HEK293 (cell line): Measurements from ENCODE around the gene HOXB7.

Experiments used
- CTCF ChIA-PET: fragments of 350-600 bp; formaldehyde crosslinking; extraction: SDS; loops from one replicate; lab custom pipeline; 2021; ENCODE audit warnings: antibody characterized with exemption; lab: Yijun Ruan, JAX
- POLR2A ChIA-PET: fragments of 300-600 bp; formaldehyde crosslinking; extraction: SDS; loops from one replicate; lab custom pipeline; 2020; ENCODE audit warnings: antibody characterized with exemption, inconsistent platforms; lab: Yijun Ruan, JAX
- H3K27ac ChIP-seq: fragments of 200-500 bp; sonication (Bioruptor generic); 2 replicates; pipeline ENCODE4 v1.5.1; 2014; ENCODE audit warnings: low read depth, low read length, control low read depth, inconsistent platforms; ENCODE audit errors: extremely low read depth
- H3K36me3 ChIP-seq, 2 experiments: fragments of 200-500 bp in 1 of 2; sonication (Bioruptor generic) in 1 of 2; 1 replicate in 1 of 2; 2 replicates in 1 of 2; pipeline ENCODE4 v1.5.1; 2014 to 2017; ENCODE audit warnings: inconsistent platforms in 2 of 2, low read length in 2 of 2; ENCODE audit not compliant: control insufficient read depth in 2 of 2, insufficient read depth in 1 of 2
- H3K4me1 ChIP-seq: fragments of 200-500 bp; sonication (Bioruptor generic); 2 replicates; pipeline ENCODE4 v1.5.1; 2014; ENCODE audit warnings: mild to moderate bottlenecking, low read length, inconsistent platforms; ENCODE audit not compliant: control insufficient read depth, insufficient read depth
- H3K4me3 ChIP-seq: 2 replicates; pipeline ENCODE4 v1.5.1; 2011; ENCODE audit warnings: low read depth, mild to moderate bottlenecking, control low read depth, low read length, moderate library complexity
- H3K9me3 ChIP-seq: fragments of 200-500 bp; sonication (Bioruptor generic); 2 replicates; pipeline ENCODE4 v1.5.1; 2014; ENCODE audit warnings: low read depth, low read length, inconsistent platforms; ENCODE audit not compliant: control insufficient read depth, insufficient read depth
- BCL11A ChIP-seq: fragments of 450-650 bp; formaldehyde crosslinking; IDR thresholded peaks from 2 replicates; pipeline ENCODE4 v1.5.1; 2016; ENCODE audit warnings: low read depth, missing biosample characterization, missing genetic modification characterization
- GLIS2 ChIP-seq: fragments of 450-650 bp; formaldehyde crosslinking; IDR thresholded peaks from 2 replicates; pipeline ENCODE4 v1.5.1; 2016; ENCODE audit warnings: missing biosample characterization, missing genetic modification characterization
- KLF8 ChIP-seq: fragments of 450-650 bp; formaldehyde crosslinking; IDR thresholded peaks from 2 replicates; pipeline ENCODE4 v1.5.1; 2016; ENCODE audit warnings: missing biosample characterization, missing genetic modification characterization
- OSR2 ChIP-seq: fragments of 450-650 bp; formaldehyde crosslinking; IDR thresholded peaks from 2 replicates; pipeline ENCODE4 v1.5.1; 2016; ENCODE audit warnings: missing biosample characterization, missing genetic modification characterization
- SP3 ChIP-seq: fragments of 450-650 bp; formaldehyde crosslinking; IDR thresholded peaks from 2 replicates; pipeline ENCODE4 v1.5.1; 2016; ENCODE audit warnings: missing biosample characterization, missing genetic modification characterization
- ZBTB1 ChIP-seq: fragments of 450-650 bp; formaldehyde crosslinking; IDR thresholded peaks from 2 replicates; pipeline ENCODE4 v1.5.1; 2016; ENCODE audit warnings: missing biosample characterization, missing genetic modification characterization
- ZBTB20 ChIP-seq: fragments of 450-650 bp; formaldehyde crosslinking; IDR thresholded peaks from 2 replicates; pipeline ENCODE4 v1.5.1; 2016; ENCODE audit warnings: missing biosample characterization, missing genetic modification characterization
- ZFHX2 ChIP-seq: fragments of 450-650 bp; formaldehyde crosslinking; conservative IDR thresholded peaks from 2 replicates; pipeline ENCODE4 v1.5.1; 2016; ENCODE audit warnings: missing biosample characterization, missing genetic modification characterization
- ZNF2 ChIP-seq: fragments of 450-650 bp; formaldehyde crosslinking; IDR thresholded peaks from 2 replicates; pipeline ENCODE4 v1.5.1; 2016; ENCODE audit warnings: missing biosample characterization, missing genetic modification characterization
- ZNF280D ChIP-seq: fragments of 450-650 bp; formaldehyde crosslinking; IDR thresholded peaks from 2 replicates; pipeline ENCODE4 v1.5.1; 2016; ENCODE audit warnings: missing biosample characterization, missing genetic modification characterization
- ZNF335 ChIP-seq: fragments of 450-650 bp; formaldehyde crosslinking; conservative IDR thresholded peaks from 2 replicates; pipeline ENCODE4 v1.5.1; 2016; ENCODE audit warnings: missing biosample characterization, missing genetic modification characterization
- ZNF341 ChIP-seq: fragments of 450-650 bp; formaldehyde crosslinking; IDR thresholded peaks from 2 replicates; pipeline ENCODE4; 2016; ENCODE audit warnings: low read depth, missing biosample characterization, missing genetic modification characterization
- ZNF423 ChIP-seq: fragments of 450-650 bp; formaldehyde crosslinking; IDR thresholded peaks from 2 replicates; pipeline ENCODE4 v1.5.1; 2016; ENCODE audit warnings: missing biosample characterization, missing genetic modification characterization
- ZNF548 ChIP-seq: fragments of 450-650 bp; formaldehyde crosslinking; IDR thresholded peaks from 2 replicates; pipeline ENCODE4 v1.5.1; 2016; ENCODE audit warnings: missing biosample characterization, missing genetic modification characterization
- ZXDB ChIP-seq: fragments of 450-650 bp; formaldehyde crosslinking; IDR thresholded peaks from 2 replicates; pipeline ENCODE4 v1.5.1; 2016; ENCODE audit warnings: missing biosample characterization, missing genetic modification characterization
- TF ChIP-seq, protein P1 (sequence below): fragments of 450-650 bp; formaldehyde crosslinking; IDR thresholded peaks from 2 replicates; pipeline ENCODE4 v1.5.1; 2016; ENCODE audit warnings: missing biosample characterization, missing genetic modification characterization
- TF ChIP-seq, protein P2 (sequence below): fragments of 450-650 bp; formaldehyde crosslinking; IDR thresholded peaks from 2 replicates; pipeline ENCODE4 v1.5.1; 2016; ENCODE audit warnings: missing biosample characterization, missing genetic modification characterization
- TF ChIP-seq, protein P3 (sequence below): fragments of 450-650 bp; formaldehyde crosslinking; IDR thresholded peaks from 2 replicates; pipeline ENCODE4 v1.5.1; 2016; ENCODE audit warnings: missing biosample characterization, missing genetic modification characterization

HOXB7 gene

GRCh38 chr17:48603959-48604769 lies 6.7 kb downstream of the HOXB7 start (continued):
- TF ChIP-seq, protein P1, sequence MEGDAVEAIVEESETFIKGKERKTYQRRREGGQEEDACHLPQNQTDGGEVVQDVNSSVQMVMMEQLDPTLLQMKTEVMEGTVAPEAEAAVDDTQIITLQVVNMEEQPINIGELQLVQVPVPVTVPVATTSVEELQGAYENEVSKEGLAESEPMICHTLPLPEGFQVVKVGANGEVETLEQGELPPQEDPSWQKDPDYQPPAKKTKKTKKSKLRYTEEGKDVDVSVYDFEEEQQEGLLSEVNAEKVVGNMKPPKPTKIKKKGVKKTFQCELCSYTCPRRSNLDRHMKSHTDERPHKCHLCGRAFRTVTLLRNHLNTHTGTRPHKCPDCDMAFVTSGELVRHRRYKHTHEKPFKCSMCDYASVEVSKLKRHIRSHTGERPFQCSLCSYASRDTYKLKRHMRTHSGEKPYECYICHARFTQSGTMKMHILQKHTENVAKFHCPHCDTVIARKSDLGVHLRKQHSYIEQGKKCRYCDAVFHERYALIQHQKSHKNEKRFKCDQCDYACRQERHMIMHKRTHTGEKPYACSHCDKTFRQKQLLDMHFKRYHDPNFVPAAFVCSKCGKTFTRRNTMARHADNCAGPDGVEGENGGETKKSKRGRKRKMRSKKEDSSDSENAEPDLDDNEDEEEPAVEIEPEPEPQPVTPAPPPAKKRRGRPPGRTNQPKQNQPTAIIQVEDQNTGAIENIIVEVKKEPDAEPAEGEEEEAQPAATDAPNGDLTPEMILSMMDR (tag by site-specific recombination): 0 out of 2 replicates have a peak, but pooled peaks have one; percentile 9
- TF ChIP-seq ZNF423 (peak; percentile 98), SP3 (peak; percentile 63), ZNF548 (tag by site-specific recombination) (no peak), KLF8 (tag by site-specific recombination) (peak; percentile 73; the same call in 1 of the 2 replicates), ZBTB20 (tag by site-specific recombination) (peak; percentile 38; the same call in 1 of the 2 replicates), ZNF280D (no peak), ZBTB1 (tag by site-specific recombination) (no peak), BCL11A (tag by site-specific recombination) (no peak), ZXDB (tag by site-specific recombination) (peak; percentile 69)
- TF ChIP-seq, protein P2, sequence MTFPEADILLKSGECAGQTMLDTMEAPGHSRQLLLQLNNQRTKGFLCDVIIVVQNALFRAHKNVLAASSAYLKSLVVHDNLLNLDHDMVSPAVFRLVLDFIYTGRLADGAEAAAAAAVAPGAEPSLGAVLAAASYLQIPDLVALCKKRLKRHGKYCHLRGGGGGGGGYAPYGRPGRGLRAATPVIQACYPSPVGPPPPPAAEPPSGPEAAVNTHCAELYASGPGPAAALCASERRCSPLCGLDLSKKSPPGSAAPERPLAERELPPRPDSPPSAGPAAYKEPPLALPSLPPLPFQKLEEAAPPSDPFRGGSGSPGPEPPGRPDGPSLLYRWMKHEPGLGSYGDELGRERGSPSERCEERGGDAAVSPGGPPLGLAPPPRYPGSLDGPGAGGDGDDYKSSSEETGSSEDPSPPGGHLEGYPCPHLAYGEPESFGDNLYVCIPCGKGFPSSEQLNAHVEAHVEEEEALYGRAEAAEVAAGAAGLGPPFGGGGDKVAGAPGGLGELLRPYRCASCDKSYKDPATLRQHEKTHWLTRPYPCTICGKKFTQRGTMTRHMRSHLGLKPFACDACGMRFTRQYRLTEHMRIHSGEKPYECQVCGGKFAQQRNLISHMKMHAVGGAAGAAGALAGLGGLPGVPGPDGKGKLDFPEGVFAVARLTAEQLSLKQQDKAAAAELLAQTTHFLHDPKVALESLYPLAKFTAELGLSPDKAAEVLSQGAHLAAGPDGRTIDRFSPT (tag by site-specific recombination): 0 out of 2 replicates have a peak, but pooled peaks have one; percentile 38
- TF ChIP-seq, all 188 proteins: peak for 32

GRCh38 chr17:48601539-48602425 lies 9.0 kb downstream of the HOXB7 start:
- CTCF ChIA-PET: interaction anchor here (0.5 to 1.9 kb wide), 21 partner anchors 19 to 449 kb away, joined by 3 to 6 read pairs (median 4); no protein-coding TSS in a partner anchor
- peaks cover 41% of the 10 kb centered on the region for H3K4me1 ChIP-seq
- POLR2A ChIA-PET: interaction anchor here (0.6 to 1.9 kb wide), 4 partner anchors 8 to 30 kb away, joined by 3 to 8 read pairs (median 3); no protein-coding TSS in a partner anchor
- peaks cover 0 to 14% of the 10 kb centered on the region in 2 experiments; a peak in 1 of 3 replicates for H3K36me3 ChIP-seq
- peak overlapping the region; percentile 86 for H3K27ac ChIP-seq
- 0 out of 2 replicates have a peak overlapping the region, but pooled peaks have one; percentile 5 for H3K4me3 ChIP-seq
- no peaks in the 10 kb centered on the region for H3K9me3 ChIP-seq
- TF ChIP-seq ZNF423 (0 out of 2 replicates have a peak, but pooled peaks have one; percentile 10), ZNF2 (peak; percentile 36; the same call in 1 of the 2 replicates), ZBTB20 (tag by site-specific recombination) (peak; percentile 42), OSR2 (tag by site-specific recombination) (0 out of 2 replicates have a peak, but pooled peaks have one; percentile 13), ZFHX2 (tag by site-specific recombination) (no peak), ZNF341 (tag by site-specific recombination) (peak; percentile 69; the same call in 1 of the 2 replicates), ZNF335 (tag by site-specific recombination) (peak; percentile 84), GLIS2 (0 out of 2 replicates have a peak, but pooled peaks have one; percentile 8)
- TF ChIP-seq, protein P3, sequence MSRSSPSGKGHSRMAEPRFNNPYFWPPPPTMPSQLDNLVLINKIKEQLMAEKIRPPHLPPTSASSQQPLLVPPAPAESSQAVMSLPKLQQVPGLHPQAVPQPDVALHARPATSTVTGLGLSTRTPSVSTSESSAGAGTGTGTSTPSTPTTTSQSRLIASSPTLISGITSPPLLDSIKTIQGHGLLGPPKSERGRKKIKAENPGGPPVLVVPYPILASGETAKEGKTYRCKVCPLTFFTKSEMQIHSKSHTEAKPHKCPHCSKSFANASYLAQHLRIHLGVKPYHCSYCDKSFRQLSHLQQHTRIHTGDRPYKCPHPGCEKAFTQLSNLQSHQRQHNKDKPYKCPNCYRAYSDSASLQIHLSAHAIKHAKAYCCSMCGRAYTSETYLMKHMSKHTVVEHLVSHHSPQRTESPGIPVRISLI (tag by site-specific recombination): no peak
- TF ChIP-seq, protein P2 (tag by site-specific recombination): peak; percentile 67; the same call in 1 of the 2 replicates
